Panc1 (cell line): Measurements from ENCODE around the gene CITED2.

Source experiments
- CTCF ChIP-seq: fragments of 450-650 bp; IDR thresholded peaks from 2 replicates; pipeline ENCODE4 v1.5.1; 2017; ENCODE audit warnings: mild to moderate bottlenecking
- POLR2AphosphoS5 ChIP-seq: IDR thresholded peaks from 2 replicates; pipeline ENCODE4 v1.6.1; 2012; ENCODE audit warnings: mild to moderate bottlenecking, low read depth, low read length, moderate library complexity
- TCF7L2 ChIP-seq: IDR thresholded peaks from 2 replicates; pipeline ENCODE4 v1.6.1; 2011; ENCODE audit warnings: mild to moderate bottlenecking, low read depth, low read length, inconsistent platforms

GRCh38 chr6:139376604-139377218 is 2.3 kb upstream of the CITED2 start:
- TF ChIP-seq POLR2AphosphoS5 = no peak
- no peak for TF ChIP-seq CTCF
- TF ChIP-seq TCF7L2 = no peak
